KOPT-K1 (cell line): ENCODE data around the gene TIMM23.
"Not testable (repeated sequence)": the region's sequence is repeated elsewhere in the genome, so short reads cannot be mapped to it uniquely, and the experiment has no call there.

Experiments
- H3K27ac ChIP-seq: fragments of 200-600 bp; sonication (generic); 2 replicates; pipeline ENCODE4 v1.5.1; 2016; ENCODE audit warnings: antibody characterized with exemption, mild to moderate bottlenecking, low read depth, low read length; ENCODE audit not compliant: poor library complexity, severe bottlenecking
- H3K36me3 ChIP-seq: fragments of 200-600 bp; sonication (generic); 2 replicates; pipeline ENCODE4 v1.5.1; 2017; ENCODE audit warnings: antibody characterized with exemption, mild to moderate bottlenecking, low read length, moderate library complexity; ENCODE audit not compliant: insufficient read depth
- H3K9me3 ChIP-seq: fragments of 200-600 bp; sonication (generic); 2 replicates; pipeline ENCODE4 v1.5.1; 2017; ENCODE audit warnings: antibody characterized with exemption, low read length, mild to moderate bottlenecking; ENCODE audit not compliant: insufficient read depth, poor library complexity, severe bottlenecking

TIMM23 gene, protein sequence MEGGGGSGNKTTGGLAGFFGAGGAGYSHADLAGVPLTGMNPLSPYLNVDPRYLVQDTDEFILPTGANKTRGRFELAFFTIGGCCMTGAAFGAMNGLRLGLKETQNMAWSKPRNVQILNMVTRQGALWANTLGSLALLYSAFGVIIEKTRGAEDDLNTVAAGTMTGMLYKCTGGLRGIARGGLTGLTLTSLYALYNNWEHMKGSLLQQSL

DNA sequence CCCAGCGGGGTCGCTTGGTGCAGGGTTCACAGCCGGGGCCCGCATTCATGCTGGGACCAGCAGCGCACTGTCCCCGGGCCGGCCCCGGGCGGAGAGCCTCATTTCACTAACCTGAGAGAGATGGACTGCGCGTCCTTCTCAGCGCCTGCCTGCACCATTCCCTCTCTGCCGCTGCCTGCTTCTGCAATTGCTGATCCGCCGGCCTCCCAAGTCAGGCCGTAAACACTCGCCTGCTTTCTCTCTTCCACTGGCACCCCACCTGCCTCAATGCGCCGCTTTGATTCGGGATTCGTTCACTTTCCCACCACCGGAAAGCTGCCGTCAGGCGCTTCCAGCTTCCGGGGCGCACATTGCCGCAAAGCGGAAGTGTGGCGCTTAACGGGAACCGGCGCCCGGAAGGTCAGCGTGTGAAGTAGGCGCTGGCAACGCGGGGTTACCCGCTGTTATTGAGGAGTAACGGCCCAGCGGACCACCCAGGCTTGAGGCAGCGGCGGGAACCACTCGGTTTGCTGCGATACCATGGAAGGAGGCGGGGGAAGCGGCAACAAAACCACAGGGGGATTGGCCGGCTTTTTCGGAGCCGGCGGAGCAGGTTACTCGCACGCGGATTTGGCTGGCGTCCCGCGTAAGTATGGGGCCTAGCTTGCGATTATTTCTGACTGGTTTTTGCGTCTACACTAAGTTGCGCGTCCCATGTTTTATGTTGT lies at the start of gene TIMM23:
Gene TIMM23 (plus strand): TSS at position 384 of the 707 bp plus-strand sequence. CDS start 136 bp downstream, at position 520.
- not testable (repeated sequence) for H3K9me3 ChIP-seq, H3K36me3 ChIP-seq
- H3K27ac ChIP-seq: peak within 1 kb of the TSS; percentile 74

DNA sequence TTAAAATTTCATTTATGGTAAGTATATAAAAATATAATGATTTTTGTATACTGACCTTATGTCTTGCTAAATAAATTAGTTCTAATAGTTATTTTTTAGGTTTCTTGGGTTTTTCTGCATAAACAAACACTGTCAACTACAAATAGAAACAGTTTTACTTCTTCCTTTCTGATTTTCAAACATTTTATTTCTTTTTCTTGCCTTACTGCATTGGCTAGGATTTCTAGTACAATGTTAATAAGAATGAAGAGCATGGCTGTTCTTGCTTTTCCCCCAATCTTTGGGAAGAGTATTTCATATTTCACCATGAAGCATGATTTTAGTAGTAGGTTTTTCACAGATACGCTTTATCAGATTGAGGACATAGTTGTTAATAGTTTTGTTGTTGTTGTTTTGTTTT lies 45.5 kb upstream of the TIMM23 start:
- H3K36me3 ChIP-seq, H3K9me3 ChIP-seq, H3K27ac ChIP-seq: not testable (repeated sequence)

DNA sequence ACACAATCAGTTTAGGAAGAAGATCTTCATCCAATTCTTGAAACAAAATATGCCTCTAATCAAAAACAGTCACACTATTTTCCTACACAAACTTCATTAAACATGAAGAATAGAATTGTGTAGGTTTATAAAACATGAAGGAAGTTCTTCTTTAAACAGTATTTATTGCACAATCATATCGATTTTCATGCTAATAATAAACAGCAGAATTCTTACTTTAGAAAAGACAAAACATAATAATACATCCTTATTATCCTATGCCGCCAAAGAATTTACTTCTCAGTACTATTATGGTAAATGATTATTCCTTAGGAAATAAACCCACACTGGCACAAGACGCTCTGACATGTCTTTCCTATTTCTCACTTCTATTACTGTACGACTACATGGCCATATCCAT lies 41.0 kb upstream of the TIMM23 start:
- peaks cover 16% of the 10 kb centered on the region; the same call in 1 of the 2 replicates for H3K36me3 ChIP-seq
- not testable (repeated sequence) for H3K9me3 ChIP-seq, H3K27ac ChIP-seq

DNA sequence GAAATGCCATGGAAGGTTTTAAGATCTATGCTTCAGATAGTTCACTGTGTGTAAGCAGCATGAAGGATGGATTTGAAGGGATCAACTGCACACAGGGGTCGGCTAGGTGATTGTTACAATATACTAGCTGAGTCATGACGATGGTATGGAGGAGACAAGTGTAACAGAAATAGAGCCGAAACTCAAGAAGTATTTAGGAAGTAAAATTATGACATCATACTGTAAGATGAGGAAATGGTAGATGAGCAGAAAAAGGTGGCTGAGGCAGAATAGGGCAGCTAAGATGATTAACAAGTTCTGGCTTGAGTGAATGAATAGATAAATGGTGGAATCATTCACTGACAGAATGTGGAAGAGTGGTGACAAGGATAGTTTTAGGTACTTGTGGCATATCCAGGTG lies 37.5 kb upstream of the TIMM23 start:
- H3K27ac ChIP-seq, H3K9me3 ChIP-seq, H3K36me3 ChIP-seq: not testable (repeated sequence)

DNA sequence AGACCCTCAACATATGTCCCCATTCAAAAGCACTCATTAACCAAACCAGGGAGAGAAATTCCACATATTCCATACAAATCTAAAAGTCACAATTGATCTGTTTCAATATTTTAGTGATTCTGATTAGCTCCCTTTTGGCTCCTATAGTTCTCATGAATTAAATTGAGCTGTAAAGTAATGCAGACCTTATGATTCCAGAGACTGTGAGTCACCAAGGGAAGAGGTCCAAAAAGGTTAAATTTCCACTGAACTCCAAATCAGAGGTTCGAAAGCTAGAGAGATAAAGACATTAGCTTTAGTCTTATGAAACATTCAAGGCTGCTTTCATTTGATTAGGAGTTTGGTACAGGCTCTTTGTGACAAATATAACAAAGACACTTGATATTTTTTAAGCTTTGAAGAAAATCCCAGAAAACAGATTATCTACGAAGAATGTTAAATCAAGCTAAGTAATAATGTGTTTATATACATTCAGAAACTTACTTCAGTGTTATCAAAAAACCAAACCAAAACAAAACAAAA lies 33.1 kb upstream of the TIMM23 start:
- not testable (repeated sequence) for H3K36me3 ChIP-seq, H3K27ac ChIP-seq, H3K9me3 ChIP-seq

DNA sequence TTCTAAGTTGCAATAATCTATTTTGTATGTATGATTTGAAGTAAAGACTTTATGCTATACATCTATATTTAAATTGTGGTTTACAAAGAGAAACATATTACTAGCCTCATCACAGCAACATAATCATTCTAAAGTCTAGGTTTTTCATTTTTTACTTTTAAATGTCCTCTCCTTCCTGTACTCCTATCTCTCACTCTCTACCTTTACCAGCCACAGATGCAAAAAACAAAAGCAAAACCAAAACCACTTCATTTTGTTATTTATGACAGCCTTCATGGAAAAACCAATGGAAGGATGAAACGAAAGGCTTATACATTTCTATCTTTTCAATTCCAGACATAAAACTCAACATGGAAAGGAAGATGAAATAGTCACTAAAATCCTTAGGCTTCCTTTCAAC lies 31.1 kb upstream of the TIMM23 start:
- not testable (repeated sequence) for H3K9me3 ChIP-seq, H3K27ac ChIP-seq
- H3K36me3 ChIP-seq: peaks cover 14% of the 10 kb centered on the region

DNA sequence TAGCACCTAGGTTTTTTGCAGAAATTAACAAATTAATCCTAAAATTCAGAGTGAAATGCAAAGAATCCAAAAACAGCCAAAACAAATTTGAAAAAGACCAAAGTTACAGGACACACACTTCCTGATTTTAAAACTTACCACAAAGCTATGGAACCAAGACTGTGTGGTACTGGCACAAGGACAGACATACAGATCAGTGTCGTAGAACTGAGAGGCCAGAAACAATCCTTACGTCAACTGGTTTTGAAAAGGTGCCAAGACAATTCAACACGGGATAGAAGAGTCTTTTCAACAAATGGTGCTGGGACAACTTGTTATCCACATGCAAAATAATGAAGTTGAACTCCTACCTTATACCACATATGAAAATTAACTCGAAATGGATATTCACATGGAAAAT lies 26.8 kb upstream of the TIMM23 start:
- H3K36me3 ChIP-seq: peaks cover 31% of the 10 kb centered on the region
- not testable (repeated sequence) for H3K27ac ChIP-seq, H3K9me3 ChIP-seq

DNA sequence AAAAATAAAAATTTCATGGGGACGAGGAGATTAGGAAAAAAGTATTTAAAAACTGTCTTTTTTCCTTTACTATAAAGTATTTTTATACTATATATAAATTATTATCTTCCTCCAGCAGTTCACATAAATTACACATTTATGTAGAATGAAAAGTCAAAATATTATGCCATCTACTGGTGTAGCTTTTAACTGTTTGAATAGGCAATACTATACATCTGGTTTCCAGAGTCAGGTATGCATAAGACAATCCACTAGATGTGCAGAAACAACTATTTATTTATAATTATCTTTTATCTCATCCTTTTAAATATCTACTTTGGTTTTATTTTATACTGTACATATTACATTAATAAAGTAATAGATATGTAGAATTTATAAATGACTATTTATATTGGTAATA lies 24.9 kb upstream of the TIMM23 start:
- not testable (repeated sequence) for H3K27ac ChIP-seq, H3K9me3 ChIP-seq
- H3K36me3 ChIP-seq: peaks cover 40% of the 10 kb centered on the region

DNA sequence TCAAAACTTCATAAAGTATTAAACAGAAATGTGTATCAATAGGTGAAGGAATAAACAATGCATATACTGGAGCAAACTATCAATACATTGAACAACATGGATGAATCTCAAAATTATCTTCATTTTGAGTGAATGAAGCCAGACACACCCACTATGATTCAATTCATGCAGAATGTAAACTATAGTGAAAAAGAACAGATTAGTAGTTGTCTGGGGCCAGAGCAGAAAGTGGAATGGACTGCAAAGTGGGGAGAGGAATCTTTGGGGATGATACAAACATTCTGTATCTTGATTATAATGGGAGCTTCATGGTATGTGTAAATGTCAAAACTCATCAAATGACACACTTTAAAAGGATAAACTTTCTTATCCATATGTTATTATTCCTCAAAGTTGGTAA lies 23.5 kb upstream of the TIMM23 start:
- not testable (repeated sequence) for H3K27ac ChIP-seq, H3K9me3 ChIP-seq
- peaks cover 45% of the 10 kb centered on the region for H3K36me3 ChIP-seq

DNA sequence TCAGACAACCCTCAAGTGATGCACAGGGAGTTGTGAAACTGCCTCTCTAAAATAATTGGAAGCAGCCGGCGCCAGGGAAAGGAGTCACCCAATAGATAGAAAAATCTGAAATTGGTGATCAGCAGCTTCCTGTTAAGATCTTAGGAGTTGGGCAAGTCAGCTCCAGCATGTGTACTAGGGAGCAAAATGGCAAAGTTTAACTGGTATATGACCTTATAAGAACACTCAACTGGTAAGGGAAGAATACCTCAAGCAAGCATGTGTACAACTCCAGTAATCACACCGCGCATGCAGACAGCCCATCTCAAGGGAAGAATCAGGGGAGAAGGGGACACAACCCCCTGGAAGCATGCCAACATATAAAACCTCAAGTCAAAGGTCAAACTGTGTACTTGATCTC lies 17.9 kb upstream of the TIMM23 start:
- H3K27ac ChIP-seq, H3K9me3 ChIP-seq: not testable (repeated sequence)
- H3K36me3 ChIP-seq: peaks cover 19% of the 10 kb centered on the region

DNA sequence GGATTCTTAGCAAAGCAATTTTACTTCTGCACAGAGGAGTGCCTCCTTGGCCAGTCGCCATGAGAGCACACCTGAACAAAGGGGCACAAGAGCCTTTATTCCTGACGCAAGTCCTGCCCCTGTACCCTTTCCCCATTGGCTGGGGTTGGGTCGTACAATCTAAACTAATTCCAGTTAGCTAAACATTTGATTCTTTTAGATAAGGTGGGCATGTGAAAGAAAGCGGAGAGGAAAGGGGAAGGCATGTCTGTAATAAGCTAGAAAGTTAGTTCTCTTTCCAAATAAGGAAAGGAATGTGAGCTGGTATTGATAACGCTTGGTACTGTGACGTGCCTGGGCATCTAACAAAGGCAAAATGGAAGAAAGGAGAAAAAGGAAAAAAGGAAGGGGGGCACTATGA lies 15.7 kb upstream of the TIMM23 start:
- not testable (repeated sequence) for H3K36me3 ChIP-seq, H3K9me3 ChIP-seq

DNA sequence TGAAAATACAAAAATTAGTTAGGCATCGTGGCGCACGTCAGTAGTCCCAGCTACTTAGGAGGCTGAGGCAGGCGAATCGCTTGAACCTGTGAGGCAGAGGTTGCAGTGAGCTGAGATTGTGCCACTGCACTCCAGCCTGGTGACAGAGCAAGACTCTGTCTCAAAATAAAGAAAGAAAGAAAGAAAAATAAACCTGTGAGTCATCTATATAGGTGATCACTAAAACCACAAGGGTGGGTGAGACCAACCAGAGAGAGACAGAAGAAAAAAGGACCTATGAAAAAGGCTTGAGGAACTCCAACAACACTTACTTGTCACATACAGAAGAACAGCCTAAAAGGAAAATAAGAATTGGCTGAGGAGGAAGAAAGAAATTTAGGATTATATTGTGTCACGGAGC lies 14.4 kb upstream of the TIMM23 start:
- H3K36me3 ChIP-seq, H3K27ac ChIP-seq, H3K9me3 ChIP-seq: not testable (repeated sequence)

More for the DNA sequence above, 15.7 kb upstream of the TIMM23 start:
- H3K27ac ChIP-seq: not testable (repeated sequence)

DNA sequence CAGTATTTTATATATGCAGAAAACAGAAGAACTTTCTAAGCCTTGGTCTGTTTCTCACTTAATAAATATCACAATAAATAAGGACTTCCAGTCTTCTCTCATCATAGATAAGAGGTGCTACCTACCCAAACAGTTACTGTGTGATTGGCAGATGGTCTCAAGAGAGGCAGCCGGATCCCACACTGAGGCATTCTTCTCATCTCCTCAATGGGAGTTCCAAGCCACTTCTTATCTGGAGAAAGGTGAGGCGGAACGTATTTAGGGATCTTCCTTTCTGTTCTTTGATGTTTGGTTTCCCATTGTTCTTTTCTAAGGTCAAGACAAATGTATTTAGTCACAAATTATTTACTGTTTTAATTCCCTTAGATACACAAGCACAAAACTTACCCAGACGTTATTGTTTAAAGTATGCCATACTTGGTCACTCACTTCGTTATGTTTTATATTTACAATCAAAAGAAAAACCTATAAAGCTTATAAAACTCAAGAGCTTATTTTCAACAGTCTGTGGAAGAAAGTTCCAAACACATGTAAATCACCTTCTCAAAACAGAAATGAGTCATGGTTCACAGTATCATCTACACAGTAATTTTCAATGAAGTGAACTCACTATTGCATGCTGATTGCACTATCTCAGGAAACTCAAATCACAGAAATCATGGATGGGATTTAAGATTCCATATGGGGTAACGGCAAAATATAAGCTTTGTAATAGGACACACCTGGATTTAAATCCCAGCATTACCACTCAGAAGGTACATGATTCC lies 9.4 kb upstream of the TIMM23 start:
- not testable (repeated sequence) for H3K9me3 ChIP-seq, H3K36me3 ChIP-seq, H3K27ac ChIP-seq

DNA sequence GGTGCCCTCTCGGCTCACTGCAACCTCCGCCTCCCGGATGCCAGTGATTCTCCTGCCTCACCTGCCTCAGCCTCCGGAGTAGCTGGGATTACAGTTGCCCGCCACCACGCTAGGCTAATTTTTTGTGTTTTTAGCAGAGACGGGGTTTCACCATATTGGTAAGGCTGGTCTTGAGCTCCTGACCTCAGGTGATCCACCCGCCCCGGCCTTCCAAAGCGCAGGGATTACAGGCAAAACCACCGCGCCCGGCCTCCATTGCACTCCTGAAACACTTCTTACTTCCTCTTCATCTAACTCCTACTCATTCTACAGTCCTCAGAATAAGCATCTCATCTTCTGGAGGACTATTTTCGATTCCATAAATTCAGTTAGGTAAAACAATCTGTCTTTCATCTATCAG lies 1.3 kb upstream of the TIMM23 start:
- not testable (repeated sequence) for H3K9me3 ChIP-seq, H3K27ac ChIP-seq, H3K36me3 ChIP-seq

DNA sequence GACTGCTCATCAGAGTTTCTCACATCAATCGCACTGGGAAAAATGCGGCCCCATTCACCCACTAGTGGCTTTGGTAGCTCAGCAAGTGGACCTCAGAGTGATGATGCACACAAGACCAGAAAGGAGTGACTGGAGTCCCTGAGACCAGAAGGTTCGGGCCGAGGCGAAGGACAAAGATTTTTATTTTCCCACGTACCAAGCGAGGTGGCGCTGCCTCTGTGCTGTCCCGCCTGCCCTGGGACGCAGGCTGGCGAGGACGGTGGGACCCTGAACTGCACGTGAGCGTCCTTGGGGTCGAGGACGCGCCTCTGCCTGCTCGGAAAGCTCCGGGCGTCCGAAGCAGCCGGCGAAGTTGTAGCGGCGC lies 565 bp upstream of the TIMM23 start:
- H3K27ac ChIP-seq: peak overlapping the region; percentile 74
- not testable (repeated sequence) for H3K9me3 ChIP-seq, H3K36me3 ChIP-seq

DNA sequence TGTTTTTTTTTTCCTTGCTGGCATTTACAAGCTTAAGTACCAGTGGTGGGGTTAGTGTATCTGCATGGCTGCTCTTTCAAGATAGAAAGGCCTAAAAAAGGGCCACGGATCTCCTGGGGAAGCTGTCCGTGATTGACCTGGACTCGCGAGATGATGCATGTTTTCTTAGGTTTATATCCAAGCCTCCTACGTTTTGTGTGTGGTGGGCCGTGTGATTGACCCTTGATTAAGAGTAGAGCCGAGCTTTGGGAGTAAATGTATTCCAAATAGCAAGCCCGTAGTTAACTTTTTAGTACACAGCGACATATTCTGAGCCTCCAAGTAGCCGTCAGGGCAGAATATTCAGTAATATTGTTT lies 502 bp downstream of the TIMM23 start:
- Histone ChIP-seq H3K27ac (peak overlapping the region; percentile 74), H3K36me3 (peaks cover 14% of the 10 kb centered on the region)
- H3K9me3 ChIP-seq: not testable (repeated sequence)
